GM12878 (cell line): ENCODE results near the gene SLC2A4. TPM values are rescaled to one million over a fixed set of nuclear protein-coding genes. Genes with fewer than 3 reads are reported as not detected.

ENCODE experiments used
- ATAC-seq: fragments of 200-7000 bp; cut with Tn5 transposase; 3 replicates; pipeline ENCODE4 v1.9.1; 2020; ENCODE audit warnings: mild to moderate bottlenecking, moderate library complexity
- BruUV-seq: library from RNA; stranded (reverse); fragments of 400-500 nt; replicated peaks from 2 replicates; lab custom pipeline; 2021; lab: Mats Ljungman, UMichigan
- CTCF ChIA-PET: fragments of 300-600 bp; sonication (Branson Sonifier 250); formaldehyde crosslinking; extraction: SDS; loops from one replicate; lab custom pipeline; 2021; ENCODE audit warnings: inconsistent platforms; lab: Yijun Ruan, JAX
- POLR2A ChIA-PET: fragments of 350-600 bp; formaldehyde crosslinking; extraction: SDS; loops from one replicate; lab custom pipeline; 2021; ENCODE audit warnings: inconsistent platforms; lab: Charles Lee
- RAD21 ChIA-PET: fragments of 300-600 bp; sonication (Branson Sonifier 250); formaldehyde crosslinking; loops from one replicate; lab custom pipeline; 2023; ENCODE audit warnings: antibody characterized with exemption; ENCODE audit not compliant: unreplicated experiment; lab: Charles Lee
- SMC1A ChIA-PET: fragments of 300-600 bp; sonication (Branson Sonifier 250); formaldehyde crosslinking; loops from one replicate; lab custom pipeline; 2023; ENCODE audit not compliant: unreplicated experiment, uncharacterized antibody; lab: Charles Lee
- DNase-seq: peaks from one replicate; pipeline ENCODE4 v3.0.0-alpha.2; 2011; ENCODE audit warnings: low read depth, low spot score
- FAIRE-seq: peaks from 3 replicates; lab custom pipeline; 2011; peaks lifted over from hg19 to GRCh38; lab: Jason Lieb, UNC
- H2AFZ ChIP-seq: 2 replicates; pipeline ENCODE4 v1.6.0; 2011; ENCODE audit warnings: low read depth, low read length, control low read depth; ENCODE audit not compliant: control insufficient read depth
- H3K27ac ChIP-seq: 2 replicates; pipeline ENCODE4 v1.5.1; 2011; ENCODE audit warnings: control low read depth; ENCODE audit not compliant: control insufficient read depth, insufficient read depth
- H3K27me3 ChIP-seq, 2 experiments: replicated peaks in 1 of 2; 2 replicates each; pipeline versions ENCODE4 v1.6.0 to v1.6.1; 2011; ENCODE audit warnings: low read length in 1 of 2; ENCODE audit not compliant: control insufficient read depth in 2 of 2, insufficient read depth in 2 of 2
- H3K36me3 ChIP-seq, 2 experiments: 2 replicates each; pipeline ENCODE4 v1.5.1; 2011; ENCODE audit warnings: low read length in 1 of 2; ENCODE audit not compliant: control insufficient read depth in 2 of 2, insufficient read depth in 2 of 2
- H3K4me1 ChIP-seq: 2 replicates; pipeline ENCODE4 v1.6.1; 2011; ENCODE audit warnings: mild to moderate bottlenecking, low read length, moderate library complexity, mixed read lengths; ENCODE audit not compliant: control insufficient read depth, insufficient read depth
- H3K4me2 ChIP-seq: 2 replicates; pipeline ENCODE4 v1.6.0; 2011; ENCODE audit warnings: control low read depth; ENCODE audit not compliant: control insufficient read depth, insufficient read depth
- H3K4me3 ChIP-seq: fragments of 200-600 bp; sonication (generic); 2 replicates; pipeline ENCODE4 v1.5.1; 2016
- H3K79me2 ChIP-seq: 2 replicates; pipeline ENCODE4 v1.6.0; 2011; ENCODE audit warnings: low read length; ENCODE audit not compliant: control insufficient read depth, insufficient read depth
- H3K9ac ChIP-seq: 2 replicates; pipeline ENCODE4 v1.8.0; 2011; ENCODE audit warnings: low read length, control low read depth, mixed read lengths; ENCODE audit not compliant: control insufficient read depth, insufficient read depth
- H3K9me3 ChIP-seq: replicated peaks from 3 replicates; pipeline ENCODE4 v1.5.1; 2011; ENCODE audit warnings: mild to moderate bottlenecking, low read length; ENCODE audit not compliant: control insufficient read depth, insufficient read depth
- H4K20me1 ChIP-seq: 2 replicates; pipeline ENCODE4 v1.6.0; 2011; ENCODE audit not compliant: control insufficient read depth, insufficient read depth
- CBFB ChIP-seq: IDR thresholded peaks from 2 replicates; pipeline ENCODE4 v1.6.1; 2016; ENCODE audit warnings: antibody characterized with exemption, low read depth
- DPF2 ChIP-seq: fragments of 450-650 bp; IDR thresholded peaks from 2 replicates; pipeline ENCODE4 v1.6.1; 2017; ENCODE audit warnings: mild to moderate bottlenecking
- ETV6 ChIP-seq, 2 experiments: fragments of 450-650 bp in 1 of 2; IDR thresholded peaks in 1 of 2; conservative IDR thresholded peaks in 1 of 2; 2 replicates each; pipeline ENCODE4 v1.6.1; 2014; ENCODE audit warnings: antibody characterized with exemption in 1 of 2, borderline replicate concordance in 1 of 2, low read depth in 1 of 2, mild to moderate bottlenecking in 1 of 2, moderate library complexity in 1 of 2
- FOXM1 ChIP-seq: IDR thresholded peaks from 2 replicates; pipeline ENCODE4 v1.6.1; 2012; ENCODE audit warnings: low read depth, mild to moderate bottlenecking, inconsistent platforms, low read length, moderate library complexity
- IRF3 ChIP-seq: fragments of 450-650 bp; IDR thresholded peaks from 2 replicates; pipeline ENCODE4 v1.6.1; 2014; ENCODE audit warnings: mild to moderate bottlenecking
- JUND ChIP-seq: IDR thresholded peaks from 2 replicates; pipeline ENCODE4 v1.6.1; 2012; ENCODE audit warnings: low read depth, mild to moderate bottlenecking, low read length, improper control_type of control experiment, moderate library complexity
- KLF5 ChIP-seq: fragments of 450-650 bp; IDR thresholded peaks from 2 replicates; pipeline ENCODE4 v1.6.1; 2014; ENCODE audit warnings: mild to moderate bottlenecking; ENCODE audit not compliant: partially characterized antibody
- LARP7 ChIP-seq: fragments of 450-650 bp; IDR thresholded peaks from 2 replicates; pipeline ENCODE4 v1.6.1; 2017; ENCODE audit warnings: mild to moderate bottlenecking
- PAX5 ChIP-seq: IDR thresholded peaks from 2 replicates; pipeline ENCODE4 v1.6.1; 2011; ENCODE audit warnings: low read depth, low read length, borderline replicate concordance
- POU2F2 ChIP-seq: IDR thresholded peaks from 3 replicates; pipeline ENCODE4 v1.6.1; 2011; ENCODE audit warnings: low read depth, mild to moderate bottlenecking, low read length, borderline replicate concordance
- RAD21 ChIP-seq: IDR thresholded peaks from 2 replicates; pipeline ENCODE4 v1.6.1; 2011; ENCODE audit warnings: mild to moderate bottlenecking, low read depth, low read length, moderate library complexity; ENCODE audit not compliant: insufficient read depth
- RELB ChIP-seq: fragments of 450-650 bp; IDR thresholded peaks from 2 replicates; pipeline ENCODE4 v1.6.1; 2017; ENCODE audit warnings: low read depth, mild to moderate bottlenecking, moderate library complexity
- SMARCA5 ChIP-seq: fragments of 450-650 bp; IDR thresholded peaks from 2 replicates; pipeline ENCODE4 v1.6.1; 2017; ENCODE audit warnings: mild to moderate bottlenecking
- SP1 ChIP-seq: IDR thresholded peaks from one replicate; pipeline ENCODE4 v1.6.1; 2011; ENCODE audit warnings: low read depth, low read length
- TCF12 ChIP-seq: IDR thresholded peaks from 2 replicates; pipeline ENCODE4 v1.6.1; 2011; ENCODE audit warnings: low read depth, mild to moderate bottlenecking, low read length
- TCF3 ChIP-seq: IDR thresholded peaks from 2 replicates; pipeline ENCODE4 v1.6.1; 2012; ENCODE audit warnings: low read depth, mild to moderate bottlenecking, low read length, borderline replicate concordance; ENCODE audit not compliant: insufficient read depth
- WRNIP1 ChIP-seq: IDR thresholded peaks from 2 replicates; pipeline ENCODE4 v1.6.1; 2011; ENCODE audit warnings: low read depth, low read length, improper control_type of control experiment, borderline replicate concordance
- YY1 ChIP-seq: IDR thresholded peaks from 2 replicates; pipeline ENCODE4 v1.6.1; 2011; ENCODE audit warnings: low read depth, mild to moderate bottlenecking, low read length
- ZNF207 ChIP-seq: fragments of 450-650 bp; IDR thresholded peaks from 2 replicates; pipeline ENCODE4 v1.6.1; 2014; ENCODE audit warnings: antibody characterized with exemption, mild to moderate bottlenecking, borderline replicate concordance
- ZNF622 ChIP-seq: fragments of 450-650 bp; IDR thresholded peaks from 2 replicates; pipeline ENCODE4 v1.6.1; 2017; ENCODE audit warnings: mild to moderate bottlenecking, inconsistent platforms
- WGBS: methylation state at CpG from one replicate; pipeline ENCODE4 v1.1.6; 2016; ENCODE audit warnings: low lambda C conversion rate; ENCODE audit not compliant: insufficient replicate concordance, insufficient coverage; ENCODE audit errors: missing lambda C conversion rate; 5-methylcytosine and 5-hydroxymethylcytosine counted together
- in situ Hi-C: fragments of 300-500 bp; cut with MboI; formaldehyde crosslinking; loops from 9 replicates; pipeline ENCODE4 v1.14.3; 2018; ENCODE audit warnings: mixed read lengths
- intact Hi-C: fragments of 100-400 bp; cut with micrococcal nuclease; formaldehyde crosslinking; loops from one replicate; pipeline ENCODE4 v1.14.2; 2022; ENCODE audit not compliant: unreplicated experiment
- polyA plus RNA-seq, 11 experiments: library from polyadenylated mRNA; depleted of rRNA in 4 of 11; unstranded in 6 of 11; stranded (reverse) in 5 of 11; fragments of >200 nt; fragmentation: Nextera tagmentation in 4 of 11; fragmentation: Illumina TruSeq in 1 of 11; extraction: Ambion mirVana in 4 of 11; extraction: Trizol in 1 of 11; gene quantifications; 1 replicate in 1 of 11; 2 replicates in 10 of 11; pipeline versions ENCODE4 v1.2.1 to v1.2.3, GENCODE V29; 2011 to 2016; ENCODE audit warnings: inconsistent platforms in 2 of 11, missing spikeins in 2 of 11, low read depth in 1 of 11
- total RNA-seq, 4 experiments: library from RNA; depleted of rRNA in 3 of 4; stranded (reverse); fragments of >200 nt in 3 of 4; fragmentation: Illumina TruSeq in 1 of 4; extraction: Trizol in 1 of 4; gene quantifications; 2 replicates each; pipeline versions ENCODE4 v1.2.1 to v1.2.3, GENCODE V29; 2013 to 2021

The SLC2A4 gene
- total and polyA plus RNA-seq, 10 of the 15 experiments (the other 5 are each of a cell fraction or from before 2014, with no cell fraction given), result 0.03 to 0.23 (median 0.04) TPM; not detected in 4

GRCh38 chr17:7280519-7281073 is 922 bp upstream of the SLC2A4 start:
- Histone ChIP-seq H3K79me2 (no peaks in the 10 kb centered on the region), H2AFZ (peak overlapping the region; percentile 82), H3K27ac (no peak overlapping the region), H3K9ac (no peak overlapping the region; the same call in 1 of the 2 replicates), H4K20me1 (no peaks in the 10 kb centered on the region; the same call in 1 of the 2 replicates), H3K4me2 (peak overlapping the region; percentile 98), H3K9me3 (no peaks in the 10 kb centered on the region), H3K27me3 (no peaks in the 10 kb centered on the region; a peak in 1 of 4 replicates), H3K36me3 (no peaks in the 10 kb centered on the region), H3K4me1 (peaks cover 8% of the 10 kb centered on the region), H3K4me3 (peak overlapping the region; percentile 56)
- intact Hi-C loops, result loop anchor here (1.0 to 2.0 kb wide), 2 partner anchors 16 to 64 kb away; no protein-coding TSS in a partner anchor
- DNase-seq (peak; percentile 40), FAIRE-seq (peak; percentile 97), ATAC-seq (peak; percentile 90)
- POLR2A ChIA-PET, result interaction anchor here (1.7 kb wide), 1 partner anchor 16 kb away, joined by 4 read pairs; no protein-coding TSS in a partner anchor
- CTCF ChIA-PET, result interaction anchor here (0.6 to 10.3 kb wide), 12 partner anchors 11 to 407 kb away, joined by 3 to 102 read pairs (median 3); partner anchors contain the start of genes NEURL4 and TP53
- no TSS peak for BruUV-seq
- in situ Hi-C loops, result no loop called here
- SMC1A ChIA-PET, result interaction anchor here (0.6 to 3.3 kb wide), 5 partner anchors 16 to 407 kb away, joined by 3 to 17 read pairs (median 3); partner anchors contain the start of genes TMEM95 and TP53
- WGBS, result 0% methylated on average over 29 of the region's 29 CpGs
- RAD21 ChIA-PET, result interaction anchor here (2.3 kb wide), 1 partner anchor 16 kb away, joined by 11 read pairs; no protein-coding TSS in a partner anchor
- TF ChIP-seq FOXM1, result no peak
- 0 out of 2 replicates have a peak, but pooled peaks have one; percentile 75 for TF ChIP-seq WRNIP1
- TF ChIP-seq SP1, result peak; percentile 57
- no peak for TF ChIP-seq KLF5
- TF ChIP-seq ZNF622, result no peak
- peak; percentile 46; the same call in 1 of the 2 replicates for TF ChIP-seq PAX5
- 0 out of 3 replicates have a peak, but pooled peaks have one; percentile 35 for TF ChIP-seq POU2F2
- peak; percentile 70 for TF ChIP-seq ZNF207
- peak; percentile 77; the same call in 1 of the 2 replicates for TF ChIP-seq YY1
- no peak for TF ChIP-seq ETV6 (conservative IDR thresholded peaks at IDR 0.05 in 1 of 2, IDR thresholded peaks at IDR 0.05 in 1 of 2; ENCODE audit: borderline replicate concordance in 1 of 2, low read depth in 1 of 2)
- TF ChIP-seq DPF2, result 0 out of 2 replicates have a peak, but pooled peaks have one; percentile 44
- peak; percentile 90 for TF ChIP-seq RAD21
- 0 out of 2 replicates have a peak, but pooled peaks have one; percentile 32 for TF ChIP-seq TCF12
- no peak for TF ChIP-seq JUND
- peak; percentile 43; the same call in 1 of the 2 replicates for TF ChIP-seq IRF3
- no peak for TF ChIP-seq CBFB
- TF ChIP-seq TCF3, result no peak
- TF ChIP-seq LARP7, result peak; percentile 40; the same call in 1 of the 2 replicates
- no peak for TF ChIP-seq RELB
- peak; percentile 84; the same call in 1 of the 2 replicates for TF ChIP-seq SMARCA5
